HepG2 (cell line): ENCODE data around the gene DSCAM. TPM values are rescaled to one million over a fixed set of nuclear protein-coding genes. Genes with fewer than 3 reads are reported as not detected.

Experiments used
- ATAC-seq: fragments of 200-7000 bp; cut with Tn5 transposase; 3 replicates; pipeline ENCODE4 v1.9.1; 2020; ENCODE audit warnings: mild to moderate bottlenecking, moderate library complexity
- BruUV-seq: library from RNA; stranded (reverse); fragments of 400-500 nt; replicated peaks from 2 replicates; lab custom pipeline; 2021; lab: Mats Ljungman, UMichigan
- CTCF ChIA-PET: fragments of 300-600 bp; formaldehyde crosslinking; extraction: SDS; loops from one replicate; lab custom pipeline; 2021; ENCODE audit warnings: low total read pairs, inconsistent platforms, low intra/inter-chr PET ratio; lab: Yijun Ruan, JAX
- POLR2A ChIA-PET: fragments of 350-600 bp; sonication (Branson Sonifier 250); formaldehyde crosslinking; loops from one replicate; lab custom pipeline; 2020; ENCODE audit warnings: antibody characterized with exemption, inconsistent platforms; lab: Yijun Ruan, JAX
- DNase-seq: peaks from one replicate; pipeline ENCODE4 v3.0.0-alpha.2; 2015; ENCODE audit warnings: low spot score
- FAIRE-seq: peaks from 3 replicates; lab custom pipeline; 2011; peaks lifted over from hg19 to GRCh38; lab: Jason Lieb, UNC
- H2AFZ ChIP-seq: one replicate; pipeline ENCODE4 v1.6.1; 2011; ENCODE audit warnings: low read length, inconsistent platforms
- H3K27ac ChIP-seq: fragments of 300-600 bp; 3 replicates; pipeline ENCODE4 v1.8.0; 2011; ENCODE audit warnings: mixed run types, mild to moderate bottlenecking, mixed read lengths, low read length, inconsistent platforms; ENCODE audit not compliant: insufficient read depth; ENCODE audit errors: extremely low read length
- H3K27me3 ChIP-seq, 2 experiments: fragments of 200-600 bp in 1 of 2; 2 replicates in 1 of 2; 3 replicates in 1 of 2; pipeline versions ENCODE4 v1.6.0 to v1.8.0; 2011; ENCODE audit warnings: low read length in 2 of 2, mild to moderate bottlenecking in 2 of 2, moderate library complexity in 2 of 2, inconsistent platforms in 1 of 2; ENCODE audit not compliant: insufficient read depth in 2 of 2, control insufficient read depth in 1 of 2
- H3K36me3 ChIP-seq, 2 experiments: fragments of 200-600 bp in 1 of 2; replicated peaks in 1 of 2; 2 replicates in 1 of 2; 3 replicates in 1 of 2; pipeline versions ENCODE4 v1.5.1 to v1.8.0; 2011; ENCODE audit warnings: low read length in 2 of 2, inconsistent platforms in 1 of 2; ENCODE audit not compliant: insufficient read depth in 2 of 2, control insufficient read depth in 1 of 2
- H3K4me1 ChIP-seq: 2 replicates; pipeline ENCODE4 v1.5.1; 2012; ENCODE audit warnings: low read length, inconsistent platforms; ENCODE audit not compliant: insufficient read depth
- H3K4me2 ChIP-seq: 2 replicates; pipeline ENCODE4 v1.6.0; 2011; ENCODE audit warnings: low read depth, low read length, inconsistent platforms
- H3K4me3 ChIP-seq, 3 experiments: fragments of 200-600 bp in 1 of 3; sonication (generic), shearing (Covaris generic) in 1 of 3; replicated peaks in 1 of 3; 2 replicates each; pipeline ENCODE4 v1.5.1; 2011 to 2016; ENCODE audit warnings: low read length in 3 of 3, inconsistent platforms in 2 of 3, low read depth in 2 of 3, mild to moderate bottlenecking in 2 of 3, control low read depth in 1 of 3, mixed read lengths in 1 of 3; ENCODE audit not compliant: insufficient read depth in 1 of 3
- H3K79me2 ChIP-seq: one replicate; pipeline ENCODE4 v1.6.1; 2011; ENCODE audit warnings: low read length, inconsistent platforms; ENCODE audit not compliant: insufficient read depth
- H3K9ac ChIP-seq: 2 replicates; pipeline ENCODE4 v1.6.0; 2011; ENCODE audit warnings: mild to moderate bottlenecking, low read depth, low read length, inconsistent platforms; ENCODE audit not compliant: insufficient read depth
- H3K9me3 ChIP-seq: 2 replicates; pipeline ENCODE4 v1.5.1; 2012; ENCODE audit warnings: mild to moderate bottlenecking, low read length
- H4K20me1 ChIP-seq: 2 replicates; pipeline ENCODE4 v1.6.0; 2011; ENCODE audit warnings: inconsistent platforms, mild to moderate bottlenecking, low read length, moderate library complexity; ENCODE audit not compliant: insufficient read depth
- CC2D1A ChIP-seq: sonication (generic); formaldehyde crosslinking; IDR thresholded peaks from 2 replicates; pipeline ENCODE4 v1.8.1; 2023; ENCODE audit warnings: mild to moderate bottlenecking, missing genetic modification reagents
- EED ChIP-seq: sonication (generic); formaldehyde crosslinking; IDR thresholded peaks from 2 replicates; pipeline ENCODE4 v1.5.0; 2020; ENCODE audit warnings: mild to moderate bottlenecking, missing genetic modification reagents
- ESRRA ChIP-seq: sonication (generic); formaldehyde crosslinking; IDR thresholded peaks from 2 replicates; pipeline ENCODE4 v1.5.1; 2020; ENCODE audit warnings: mild to moderate bottlenecking, low read depth, missing genetic modification reagents
- GABPB1 ChIP-seq: IDR thresholded peaks from 2 replicates; pipeline ENCODE4 v1.6.1; 2016; ENCODE audit warnings: mild to moderate bottlenecking, missing genetic modification reagents, moderate library complexity, missing compliant biosample characterization
- HHEX ChIP-seq: IDR thresholded peaks from 2 replicates; pipeline ENCODE4 v1.6.1; 2016; ENCODE audit warnings: control low read depth
- JARID2 ChIP-seq: sonication (generic); formaldehyde crosslinking; IDR thresholded peaks from 2 replicates; pipeline ENCODE4 v1.8.1; 2023; ENCODE audit warnings: missing genetic modification reagents, inconsistent platforms; ENCODE audit not compliant: insufficient replicate concordance
- NFIB ChIP-seq: sonication (generic); formaldehyde crosslinking; IDR thresholded peaks from 2 replicates; pipeline ENCODE4 v1.9.0; 2021; ENCODE audit warnings: missing genetic modification reagents, mild to moderate bottlenecking, borderline replicate concordance
- ZFP37 ChIP-seq: sonication (generic); formaldehyde crosslinking; IDR thresholded peaks from 2 replicates; pipeline ENCODE4 v1.4.0; 2020; ENCODE audit warnings: missing genetic modification reagents, borderline replicate concordance
- ZFYVE20 ChIP-seq: sonication (generic); formaldehyde crosslinking; IDR thresholded peaks from 2 replicates; pipeline ENCODE4 v1.8.0; 2023; ENCODE audit warnings: low read depth, mild to moderate bottlenecking, moderate library complexity, missing genetic modification reagents, borderline replicate concordance
- ZNF562 ChIP-seq: sonication (generic); formaldehyde crosslinking; IDR thresholded peaks from 2 replicates; pipeline ENCODE4 v1.8.0; 2022; ENCODE audit warnings: missing genetic modification reagents, borderline replicate concordance
- ZNF619 ChIP-seq: sonication (generic); formaldehyde crosslinking; IDR thresholded peaks from 2 replicates; pipeline ENCODE4 v1.4.0; 2020; ENCODE audit warnings: mild to moderate bottlenecking, missing genetic modification reagents
- ZSCAN12 ChIP-seq: sonication (generic); formaldehyde crosslinking; IDR thresholded peaks from 2 replicates; pipeline ENCODE4 v1.9.0; 2021; ENCODE audit warnings: mild to moderate bottlenecking, missing genetic modification reagents
- in situ Hi-C: cut with HindIII; loops from 2 replicates; pipeline ENCODE4 v1.10.0; 2017; ENCODE audit warnings: low pct_unique_long_range_greater_than_20kb; ENCODE audit not compliant: extremely low pct_ligation_motif_present
- intact Hi-C: fragments of 100-400 bp; cut with micrococcal nuclease; formaldehyde crosslinking; loops from one replicate; pipeline ENCODE4 v1.10.0; 2022; ENCODE audit not compliant: unreplicated experiment
- polyA plus RNA-seq, 8 experiments: library from polyadenylated mRNA; depleted of rRNA in 3 of 8; stranded (reverse) in 7 of 8; unstranded in 1 of 8; fragments of >200 nt; fragmentation: Illumina TruSeq in 4 of 8; extraction: Trizol in 4 of 8; gene quantifications; 2 replicates each; pipeline versions ENCODE4 v1.2.1 to v1.2.3, GENCODE V29; 2011 to 2016; ENCODE audit warnings: low read depth in 4 of 8, missing spikeins in 1 of 8, mixed read lengths in 1 of 8; ENCODE audit not compliant: insufficient read depth in 1 of 8
- total RNA-seq, 5 experiments: library from RNA; depleted of rRNA; stranded (reverse); fragments of >200 nt; fragmentation: Illumina TruSeq; extraction: Trizol; gene quantifications; 2 replicates each; pipeline ENCODE4 v1.2.3, GENCODE V29; 2016; ENCODE audit warnings: low read depth in 1 of 5
- TF ChIP-seq, protein P1 (sequence below): IDR thresholded peaks from 2 replicates; pipeline ENCODE4 v1.6.1; 2016; ENCODE audit warnings: low read depth, borderline replicate concordance
- TF ChIP-seq, protein P2 (sequence below): sonication (generic); formaldehyde crosslinking; IDR thresholded peaks from 2 replicates; pipeline ENCODE4; 2020; ENCODE audit warnings: missing genetic modification reagents, mild to moderate bottlenecking, borderline replicate concordance
- TF ChIP-seq, protein P3 (sequence below): sonication (generic); formaldehyde crosslinking; conservative IDR thresholded peaks from 2 replicates; pipeline ENCODE4 v1.8.0; 2022; ENCODE audit warnings: missing genetic modification reagents
- TF ChIP-seq, protein P4 (sequence below): IDR thresholded peaks from 2 replicates; pipeline ENCODE4 v1.6.1; 2012; ENCODE audit warnings: low read depth, low read length, improper control_type of control experiment

The DSCAM gene
- total and polyA plus RNA-seq, 2 of the 13 experiments (the other 11 are each of a cell fraction or from before 2014, with no cell fraction given): not detected

DNA sequence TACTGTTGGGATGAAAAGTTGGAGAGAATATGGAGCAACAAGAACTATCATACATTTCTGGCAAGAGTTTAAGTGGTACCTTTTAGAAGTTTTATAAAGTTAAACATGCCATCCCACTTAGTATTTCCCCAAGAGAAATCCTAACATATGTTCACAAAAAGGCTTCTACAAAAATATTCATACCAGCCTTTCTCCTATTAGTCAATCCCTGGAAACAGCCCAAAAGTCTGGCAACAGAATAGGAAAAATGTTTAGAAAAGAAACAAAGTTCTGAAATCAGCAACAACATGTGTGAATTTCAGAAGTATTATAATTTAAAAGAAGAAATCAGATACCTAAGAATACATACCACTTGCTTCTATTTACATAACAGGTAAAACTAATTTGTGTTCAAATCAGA is 271.0 kb downstream of the DSCAM start:
- no peak overlapping the region for H3K27ac ChIP-seq
- in situ Hi-C loops: no loop called here
- H4K20me1 ChIP-seq: no peaks in the 10 kb centered on the region
- H3K27me3 ChIP-seq: no peaks in the 10 kb centered on the region
- no peak overlapping the region for H3K4me3 ChIP-seq
- FAIRE-seq (no peak), ATAC-seq (no peak), DNase-seq (no peak)
- H3K36me3 ChIP-seq: no peaks in the 10 kb centered on the region
- no TSS peak for BruUV-seq
- H3K4me2 ChIP-seq: no peak overlapping the region
- H2AFZ ChIP-seq: no peak overlapping the region
- no peaks in the 10 kb centered on the region for H3K79me2 ChIP-seq
- ChIA-PET CTCF (no interaction called here), POLR2A (no interaction called here)
- no peak overlapping the region for H3K9ac ChIP-seq
- intact Hi-C loops: no loop called here
- TF ChIP-seq ZNF562 (CRISPR knock-in tag) (no peak), HHEX (CRISPR knock-in tag) (no peak), ZSCAN12 (CRISPR knock-in tag) (no peak), ZNF619 (CRISPR knock-in tag) (no peak), EED (CRISPR knock-in tag) (no peak), ESRRA (CRISPR knock-in tag) (no peak), JARID2 (CRISPR knock-in tag) (no peak), ZFP37 (CRISPR knock-in tag) (no peak), GABPB1 (CRISPR knock-in tag) (no peak), NFIB (CRISPR knock-in tag) (no peak), CC2D1A (no peak), ZFYVE20 (no peak)
- TF ChIP-seq, protein P1, sequence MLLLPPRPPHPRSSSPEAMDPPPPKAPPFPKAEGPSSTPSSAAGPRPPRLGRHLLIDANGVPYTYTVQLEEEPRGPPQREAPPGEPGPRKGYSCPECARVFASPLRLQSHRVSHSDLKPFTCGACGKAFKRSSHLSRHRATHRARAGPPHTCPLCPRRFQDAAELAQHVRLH (CRISPR knock-in tag): no peak
- TF ChIP-seq, protein P2, sequence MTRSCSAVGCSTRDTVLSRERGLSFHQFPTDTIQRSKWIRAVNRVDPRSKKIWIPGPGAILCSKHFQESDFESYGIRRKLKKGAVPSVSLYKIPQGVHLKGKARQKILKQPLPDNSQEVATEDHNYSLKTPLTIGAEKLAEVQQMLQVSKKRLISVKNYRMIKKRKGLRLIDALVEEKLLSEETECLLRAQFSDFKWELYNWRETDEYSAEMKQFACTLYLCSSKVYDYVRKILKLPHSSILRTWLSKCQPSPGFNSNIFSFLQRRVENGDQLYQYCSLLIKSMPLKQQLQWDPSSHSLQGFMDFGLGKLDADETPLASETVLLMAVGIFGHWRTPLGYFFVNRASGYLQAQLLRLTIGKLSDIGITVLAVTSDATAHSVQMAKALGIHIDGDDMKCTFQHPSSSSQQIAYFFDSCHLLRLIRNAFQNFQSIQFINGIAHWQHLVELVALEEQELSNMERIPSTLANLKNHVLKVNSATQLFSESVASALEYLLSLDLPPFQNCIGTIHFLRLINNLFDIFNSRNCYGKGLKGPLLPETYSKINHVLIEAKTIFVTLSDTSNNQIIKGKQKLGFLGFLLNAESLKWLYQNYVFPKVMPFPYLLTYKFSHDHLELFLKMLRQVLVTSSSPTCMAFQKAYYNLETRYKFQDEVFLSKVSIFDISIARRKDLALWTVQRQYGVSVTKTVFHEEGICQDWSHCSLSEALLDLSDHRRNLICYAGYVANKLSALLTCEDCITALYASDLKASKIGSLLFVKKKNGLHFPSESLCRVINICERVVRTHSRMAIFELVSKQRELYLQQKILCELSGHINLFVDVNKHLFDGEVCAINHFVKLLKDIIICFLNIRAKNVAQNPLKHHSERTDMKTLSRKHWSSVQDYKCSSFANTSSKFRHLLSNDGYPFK (CRISPR knock-in tag): no peak
- TF ChIP-seq, protein P3, sequence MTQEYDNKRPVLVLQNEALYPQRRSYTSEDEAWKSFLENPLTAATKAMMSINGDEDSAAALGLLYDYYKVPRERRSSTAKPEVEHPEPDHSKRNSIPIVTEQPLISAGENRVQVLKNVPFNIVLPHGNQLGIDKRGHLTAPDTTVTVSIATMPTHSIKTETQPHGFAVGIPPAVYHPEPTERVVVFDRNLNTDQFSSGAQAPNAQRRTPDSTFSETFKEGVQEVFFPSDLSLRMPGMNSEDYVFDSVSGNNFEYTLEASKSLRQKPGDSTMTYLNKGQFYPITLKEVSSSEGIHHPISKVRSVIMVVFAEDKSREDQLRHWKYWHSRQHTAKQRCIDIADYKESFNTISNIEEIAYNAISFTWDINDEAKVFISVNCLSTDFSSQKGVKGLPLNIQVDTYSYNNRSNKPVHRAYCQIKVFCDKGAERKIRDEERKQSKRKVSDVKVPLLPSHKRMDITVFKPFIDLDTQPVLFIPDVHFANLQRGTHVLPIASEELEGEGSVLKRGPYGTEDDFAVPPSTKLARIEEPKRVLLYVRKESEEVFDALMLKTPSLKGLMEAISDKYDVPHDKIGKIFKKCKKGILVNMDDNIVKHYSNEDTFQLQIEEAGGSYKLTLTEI (CRISPR knock-in tag): no peak
- TF ChIP-seq, protein P4, sequence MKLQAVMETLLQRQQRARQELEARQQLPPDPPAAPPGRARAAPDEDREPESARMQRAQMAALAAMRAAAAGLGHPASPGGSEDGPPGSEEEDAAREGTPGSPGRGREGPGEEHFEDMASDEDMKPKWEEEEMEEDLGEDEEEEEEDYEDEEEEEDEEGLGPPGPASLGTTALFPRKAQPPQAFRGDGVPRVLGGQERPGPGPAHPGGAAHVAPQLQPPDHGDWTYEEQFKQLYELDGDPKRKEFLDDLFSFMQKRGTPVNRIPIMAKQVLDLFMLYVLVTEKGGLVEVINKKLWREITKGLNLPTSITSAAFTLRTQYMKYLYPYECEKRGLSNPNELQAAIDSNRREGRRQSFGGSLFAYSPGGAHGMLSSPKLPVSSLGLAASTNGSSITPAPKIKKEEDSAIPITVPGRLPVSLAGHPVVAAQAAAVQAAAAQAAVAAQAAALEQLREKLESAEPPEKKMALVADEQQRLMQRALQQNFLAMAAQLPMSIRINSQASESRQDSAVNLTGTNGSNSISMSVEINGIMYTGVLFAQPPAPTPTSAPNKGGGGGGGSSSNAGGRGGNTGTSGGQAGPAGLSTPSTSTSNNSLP: no peak
- TF ChIP-seq, all 625 proteins: peak for 0
- no peaks in the 10 kb centered on the region for H3K4me1 ChIP-seq
- H3K9me3 ChIP-seq: peaks cover 78% of the 10 kb centered on the region
